Measurements from ENCODE around the gene RBM25.

Gene RBM25

GRCh38 chr14:73058922-73059673 is 764 bp downstream of the RBM25 start (continued):
- TF ChIP-seq ZBTB11 (tag by site-specific recombination; conservative IDR thresholded peaks at IDR 0.05; ENCODE audit: low read depth) (0 out of 2 replicates have a peak, but pooled peaks have one; percentile 8), ZSCAN23 (tag by site-specific recombination; IDR thresholded peaks at IDR 0.05) (no peak), ZNF10 (tag by site-specific recombination; IDR thresholded peaks at IDR 0.05) (no peak), PATZ1 (tag by site-specific recombination; IDR thresholded peaks at IDR 0.05) (0 out of 2 replicates have a peak, but pooled peaks have one; percentile 27), INSM2 (tag by site-specific recombination; IDR thresholded peaks at IDR 0.05) (no peak), ZNF843 (tag by site-specific recombination; IDR thresholded peaks at IDR 0.05) (no peak), ZNF555 (tag by site-specific recombination; conservative IDR thresholded peaks at IDR 0.05) (no peak), HOXA7 (CRISPR knock-in tag; IDR thresholded peaks at IDR 0.05; ENCODE audit: borderline replicate concordance) (no peak), KLF8 (tag by site-specific recombination; IDR thresholded peaks at IDR 0.05) (no peak), KLF17 (tag by site-specific recombination; IDR thresholded peaks at IDR 0.05) (no peak), PRDM1 (tag by site-specific recombination; IDR thresholded peaks at IDR 0.05) (peak; percentile 74), ZNF2 (tag by site-specific recombination; IDR thresholded peaks at IDR 0.05) (no peak), ZBTB21 (tag by site-specific recombination; IDR thresholded peaks at IDR 0.05) (no peak), ZBTB20 (tag by site-specific recombination; IDR thresholded peaks at IDR 0.05) (no peak), ZNF324 (tag by site-specific recombination; IDR thresholded peaks at IDR 0.05) (no peak), SP2 (tag by site-specific recombination; IDR thresholded peaks at IDR 0.05) (no peak), SP7 (tag by site-specific recombination; IDR thresholded peaks at IDR 0.05) (no peak), BCL11A (tag by site-specific recombination; IDR thresholded peaks at IDR 0.05; ENCODE audit: low read depth) (no peak), PBX3 (CRISPR knock-in tag; IDR thresholded peaks at IDR 0.05) (no peak), ZNF677 (tag by site-specific recombination; IDR thresholded peaks at IDR 0.05) (no peak), REPIN1 (tag by site-specific recombination; IDR thresholded peaks at IDR 0.05; ENCODE audit: low read depth) (no peak), GFI1B (tag by site-specific recombination; IDR thresholded peaks at IDR 0.05) (no peak), ZBTB10 (tag by site-specific recombination; IDR thresholded peaks at IDR 0.05) (0 out of 2 replicates have a peak, but pooled peaks have one; percentile 18)

Data from HEK293 (cell line).